Middle frontal gyrus (tissue), 1 donor: ENCODE data around the gene CAMKMT.

Experiments
- DNase-seq: peaks from one replicate; pipeline ENCODE4 v3.0.0-alpha.2; 2015; ENCODE audit warnings: low spot score; ENCODE audit errors: extremely low spot score

The CAMKMT gene

DNA sequence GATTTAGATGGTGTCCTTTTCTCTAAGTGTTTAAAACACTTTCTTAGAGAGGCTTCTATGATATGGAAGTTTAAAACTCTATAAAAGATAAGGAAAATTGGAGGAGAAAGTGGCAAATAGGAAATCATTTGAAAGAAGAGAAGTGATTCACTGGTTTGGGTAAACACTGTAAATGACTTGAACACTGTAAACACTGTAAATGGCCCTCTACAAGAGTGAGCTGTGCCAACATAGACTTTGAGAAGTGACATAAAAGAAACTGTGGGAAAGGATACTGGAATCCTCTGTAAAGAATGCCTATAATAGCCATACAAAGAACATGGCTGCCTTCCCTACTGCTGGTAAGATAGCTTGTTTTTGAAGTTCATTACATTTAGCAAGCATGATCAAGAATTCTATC is 368.8 kb downstream of the CAMKMT start:
- no peak for DNase-seq

DNA sequence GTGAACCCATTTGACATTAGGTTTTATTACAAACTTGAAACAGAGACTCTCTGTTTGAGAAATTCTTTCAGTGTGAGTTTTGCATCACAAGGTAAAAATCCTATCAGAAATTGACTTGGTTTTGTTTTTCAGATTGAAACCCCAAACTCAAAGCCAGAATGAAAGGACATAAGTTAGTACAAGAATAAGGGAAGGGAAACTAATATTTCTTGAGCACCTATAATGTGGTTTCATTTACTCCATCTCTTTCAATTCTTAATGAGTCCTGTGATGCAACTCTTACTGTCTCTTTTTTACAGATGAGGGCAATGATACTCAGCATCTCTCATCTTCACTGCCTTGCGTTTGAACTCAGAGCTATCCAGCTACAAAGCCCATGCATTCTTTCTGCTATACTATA is 369.8 kb downstream of the CAMKMT start:
- DNase-seq: no peak

DNA sequence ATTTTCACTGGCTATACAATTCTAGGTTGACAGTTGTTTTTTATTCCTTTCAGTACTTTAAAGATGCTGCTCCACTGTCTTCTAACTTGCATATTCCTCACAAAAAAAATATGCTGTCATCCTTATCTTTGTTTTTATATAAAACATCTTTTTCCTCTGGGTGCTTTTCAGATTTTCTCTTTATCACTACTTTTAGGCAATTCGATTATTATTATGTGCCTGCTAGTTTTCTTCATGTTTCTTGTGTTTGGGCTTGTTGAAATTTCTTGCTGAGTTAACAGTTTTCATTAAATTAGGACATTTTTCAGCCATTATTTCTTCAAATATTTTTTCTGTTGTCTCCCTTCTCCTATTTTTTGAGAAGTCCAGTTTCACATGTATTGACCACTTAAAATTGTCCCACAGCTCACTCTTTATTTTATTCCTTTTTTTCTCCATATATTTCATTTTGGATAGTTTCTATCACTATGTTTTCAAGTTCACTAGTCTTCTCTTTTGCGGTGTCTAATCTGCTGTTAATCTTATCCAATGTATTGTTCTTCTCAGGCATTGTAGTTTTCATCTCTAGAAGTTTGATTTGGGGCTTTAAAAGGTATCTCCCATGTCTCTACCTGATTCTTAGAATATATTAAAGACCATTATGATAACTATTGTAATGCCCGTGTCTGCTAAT is 374.7 kb downstream of the CAMKMT start:
- DNase-seq: no peak

DNA sequence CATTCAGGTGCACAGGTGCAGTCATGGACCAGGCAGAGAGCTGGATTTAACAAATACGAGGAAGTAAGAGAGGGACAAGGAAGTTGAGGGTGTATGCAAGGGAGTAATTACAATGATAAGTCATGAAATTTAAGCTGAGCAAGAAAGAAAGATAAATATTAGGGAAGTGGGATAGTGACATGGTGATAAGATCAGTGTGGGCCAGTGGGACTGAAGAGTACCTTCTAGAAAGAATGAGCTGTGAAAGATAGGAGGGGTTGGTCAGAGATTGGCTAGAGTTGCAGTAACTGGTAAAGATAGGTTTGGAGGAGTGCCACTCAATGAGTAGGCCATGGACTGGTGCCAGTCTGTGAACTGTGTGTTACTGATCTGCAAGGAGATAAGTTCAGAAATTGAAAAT is 378.9 kb downstream of the CAMKMT start:
- DNase-seq: no peak

DNA sequence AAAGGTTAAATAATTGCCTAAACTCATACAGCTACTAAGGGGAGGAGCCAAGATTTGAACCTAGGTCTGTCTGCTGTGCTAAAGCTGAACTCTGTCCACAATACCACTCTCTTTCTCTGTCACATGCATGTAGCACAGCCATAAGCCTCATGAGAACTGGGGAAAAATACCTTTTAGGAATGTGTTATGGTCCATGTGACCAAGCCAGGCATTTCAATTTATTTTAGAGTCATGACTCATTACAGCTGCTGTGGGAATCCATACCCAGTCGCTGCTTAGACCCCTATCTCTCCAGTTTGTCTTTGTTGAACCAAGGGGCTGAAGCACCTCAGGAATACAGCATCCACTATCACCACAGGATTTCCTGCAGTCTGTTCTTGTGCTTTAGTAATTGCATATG is 379.8 kb downstream of the CAMKMT start:
- DNase-seq: no peak

DNA sequence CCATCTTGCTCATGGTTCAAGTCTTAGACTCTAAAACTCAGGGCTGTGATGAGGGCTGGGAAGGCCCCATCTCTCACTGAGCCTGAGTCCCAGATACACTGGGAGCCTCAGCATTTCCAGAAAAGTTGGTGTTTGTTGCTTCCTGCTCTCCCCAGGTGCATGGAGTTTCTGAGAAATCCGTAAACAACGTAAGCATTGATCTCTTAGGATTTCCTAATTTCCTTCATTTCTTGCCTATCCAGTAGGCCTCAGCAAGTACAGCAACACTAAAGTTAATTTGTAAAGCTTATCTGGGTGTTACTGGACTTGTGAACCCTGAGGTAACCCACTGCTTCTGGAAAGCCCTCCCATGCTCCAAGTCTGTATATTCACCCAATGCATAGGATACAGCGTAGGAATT is 380.3 kb downstream of the CAMKMT start:
- DNase-seq: no peak

DNA sequence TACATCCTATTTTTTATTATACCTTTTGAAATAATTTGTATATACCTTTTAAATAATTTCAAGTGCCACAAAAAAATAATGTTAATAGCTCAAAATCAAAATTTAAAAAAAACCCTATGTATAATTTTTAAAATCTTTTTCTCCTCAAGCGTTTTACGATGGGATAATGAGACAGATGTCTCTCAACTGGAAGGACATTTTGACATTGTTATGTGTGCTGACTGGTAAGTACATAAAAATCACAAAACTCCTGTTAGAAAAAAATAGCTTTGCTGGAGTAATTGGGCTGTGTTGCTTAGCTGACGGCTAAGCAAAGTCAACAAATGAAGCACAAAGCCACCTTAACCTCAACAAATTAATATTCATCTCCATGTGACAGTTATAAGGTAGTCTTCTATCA is 381.7 kb downstream of the CAMKMT start:
- no peak for DNase-seq

DNA sequence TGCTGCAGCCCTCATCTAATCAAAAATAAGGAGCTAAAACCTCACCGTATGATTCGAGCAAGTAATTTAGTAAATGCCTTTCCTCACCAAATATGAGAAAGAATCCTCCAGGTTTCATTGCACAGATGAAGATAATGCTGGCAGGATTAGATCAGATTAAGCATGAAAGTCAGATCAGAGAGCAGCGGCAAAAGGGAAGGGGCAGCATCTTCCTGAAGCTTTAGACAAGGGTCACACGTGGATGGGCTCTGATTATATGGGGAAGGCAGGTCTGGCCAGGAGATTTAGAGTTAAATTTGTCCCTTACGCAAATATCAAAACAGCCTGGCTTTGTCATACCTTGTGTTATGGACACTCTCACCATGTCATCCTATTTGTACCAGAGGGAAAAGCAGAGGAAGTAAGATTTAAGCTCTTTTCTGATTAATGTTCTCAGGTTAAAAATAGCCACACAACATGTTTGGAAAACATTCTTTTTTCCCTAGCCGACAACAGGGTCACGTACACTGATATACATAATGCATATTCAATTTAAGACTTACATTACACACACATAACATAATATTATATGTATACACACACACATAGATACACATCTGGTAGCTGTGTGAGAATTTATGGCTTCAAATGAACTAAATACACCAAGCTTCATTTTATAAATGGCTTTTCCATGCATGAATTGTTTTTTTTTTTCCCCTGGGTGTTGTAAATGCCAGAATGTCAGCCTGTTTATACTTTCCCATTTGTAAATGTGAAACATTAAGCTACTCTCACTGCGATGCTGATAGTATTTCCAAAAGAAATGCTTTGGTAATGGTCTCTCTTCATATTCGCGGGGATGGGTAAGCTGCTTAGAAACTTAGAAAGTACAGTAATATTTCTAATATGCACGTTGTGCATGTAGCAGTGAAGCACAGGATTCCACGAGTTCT is 383.5 kb downstream of the CAMKMT start:
- no peak for DNase-seq

DNA sequence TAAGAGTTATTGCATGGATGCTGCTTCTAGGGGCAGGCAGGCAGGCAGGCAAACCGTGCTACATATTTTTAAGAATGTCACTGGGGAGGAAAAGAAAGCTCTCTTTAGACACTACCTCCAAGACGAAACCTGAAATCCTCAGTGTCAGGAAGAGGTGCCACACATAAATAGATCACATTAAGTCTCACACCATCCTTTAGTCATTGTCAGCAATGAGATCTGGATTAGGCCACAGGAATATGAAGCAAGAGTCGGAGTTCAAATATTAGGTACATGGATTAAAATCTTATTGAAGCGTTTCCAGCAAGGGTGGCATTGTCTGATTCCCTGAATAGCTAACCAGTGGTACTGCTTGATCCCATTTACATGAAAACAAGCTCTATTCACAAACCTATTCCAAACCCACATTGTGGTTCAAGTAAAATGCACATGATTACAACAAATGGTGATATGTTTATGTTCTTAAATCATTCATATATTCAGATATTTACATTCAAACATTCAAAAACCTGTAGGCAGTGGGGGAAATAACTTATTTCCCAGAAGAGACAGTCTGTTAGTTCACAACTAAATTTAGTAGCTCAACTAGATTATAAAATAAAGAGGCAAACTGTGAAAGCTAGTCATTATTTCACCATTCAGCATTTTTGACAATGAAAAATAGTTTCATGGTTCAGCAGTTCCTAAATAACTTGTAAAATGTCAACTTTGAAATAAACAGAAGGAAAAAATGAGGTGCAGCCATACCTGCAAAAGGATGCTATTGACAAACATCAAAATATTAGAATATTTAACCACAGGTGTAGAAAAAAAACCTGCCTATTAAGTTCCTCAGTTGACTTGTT is 384.4 kb downstream of the CAMKMT start:
- no peak for DNase-seq

DNA sequence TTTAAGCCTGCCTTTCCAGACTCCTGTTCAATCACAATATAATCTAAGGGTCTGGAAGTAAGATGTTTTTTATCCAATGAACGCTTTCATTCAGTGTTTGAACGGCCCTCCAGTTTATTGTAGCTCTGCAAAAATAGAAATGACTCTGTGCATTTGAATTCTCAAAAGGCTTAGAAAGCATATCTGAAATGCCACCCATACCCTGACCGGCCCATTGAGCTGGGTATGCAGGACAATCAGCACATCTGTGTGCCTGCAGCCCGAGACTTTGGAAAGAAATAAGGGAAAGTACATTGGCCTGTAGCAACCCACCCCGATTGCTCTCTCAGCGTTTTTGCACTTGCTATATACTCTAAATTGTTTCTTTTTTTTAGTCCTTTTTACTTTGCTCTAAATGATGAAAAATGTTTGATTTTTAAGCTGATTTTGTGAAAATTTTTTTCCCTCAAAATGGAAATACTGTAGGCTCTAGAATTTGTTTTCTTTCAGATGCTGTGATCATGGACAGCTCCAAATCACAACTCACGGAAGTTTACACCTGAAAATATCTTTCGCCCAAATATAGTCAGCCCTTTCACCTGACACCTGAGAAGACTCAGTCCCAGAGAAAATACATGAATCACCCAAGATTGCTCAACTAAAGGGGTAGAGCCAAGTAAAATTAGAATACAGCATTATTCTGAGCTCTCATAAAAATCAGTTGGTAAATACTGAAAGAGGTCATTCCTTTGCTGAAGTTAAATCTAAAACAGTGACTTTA is 385.3 kb downstream of the CAMKMT start:
- DNase-seq: no peak

DNA sequence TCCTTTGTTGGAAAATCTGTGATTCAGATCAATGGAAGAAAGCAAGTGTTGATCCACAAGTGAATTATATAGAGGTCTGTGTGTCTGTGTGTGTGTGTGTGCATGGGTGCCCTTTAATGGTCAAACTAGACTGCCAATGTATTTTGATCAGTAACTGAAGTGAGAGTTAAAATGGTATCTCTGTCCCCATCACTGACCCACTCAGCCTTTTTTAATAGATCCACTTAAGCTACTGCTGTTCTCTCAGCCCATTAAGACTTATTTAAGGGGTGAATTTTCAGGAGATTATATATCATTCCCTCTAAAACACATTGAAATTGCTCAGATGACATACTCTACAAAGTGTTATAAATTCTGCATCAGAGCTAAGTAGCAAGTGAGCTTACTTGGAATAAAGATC is 386.0 kb downstream of the CAMKMT start:
- DNase-seq: no peak

DNA sequence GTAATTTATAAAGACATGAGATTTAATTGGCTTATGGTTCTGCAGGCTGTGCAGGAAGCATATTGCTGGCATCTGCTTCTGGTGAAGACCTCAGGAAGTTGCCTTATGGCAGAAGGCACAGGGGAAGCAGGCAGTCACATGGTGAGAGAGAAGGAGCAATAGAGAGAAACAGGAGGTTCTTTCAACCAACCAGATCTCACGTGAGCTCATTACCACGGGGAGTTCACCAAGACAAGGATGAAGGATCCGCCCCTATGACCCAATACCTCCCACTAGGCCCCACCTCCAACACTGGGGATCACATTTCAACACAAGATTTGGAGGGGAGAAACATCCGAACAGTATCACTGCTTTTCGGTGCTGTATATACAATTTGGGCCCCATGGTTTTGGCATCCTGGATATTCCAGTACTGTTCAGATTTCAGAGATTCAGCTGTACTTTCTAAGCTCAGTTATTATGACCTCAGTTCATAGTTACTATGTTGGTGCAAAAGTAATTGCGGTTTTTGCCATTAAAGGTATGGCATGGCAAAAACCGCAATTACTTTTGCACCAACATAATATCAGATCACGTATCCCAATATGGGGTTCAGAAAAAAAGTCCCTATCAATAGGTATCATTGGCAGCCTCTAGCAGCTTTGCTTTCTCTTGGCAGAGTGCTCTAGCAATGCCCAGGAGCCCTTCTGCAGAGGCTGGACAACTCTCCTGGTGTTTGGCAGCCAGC is 390.2 kb downstream of the CAMKMT start:
- no peak for DNase-seq

DNA sequence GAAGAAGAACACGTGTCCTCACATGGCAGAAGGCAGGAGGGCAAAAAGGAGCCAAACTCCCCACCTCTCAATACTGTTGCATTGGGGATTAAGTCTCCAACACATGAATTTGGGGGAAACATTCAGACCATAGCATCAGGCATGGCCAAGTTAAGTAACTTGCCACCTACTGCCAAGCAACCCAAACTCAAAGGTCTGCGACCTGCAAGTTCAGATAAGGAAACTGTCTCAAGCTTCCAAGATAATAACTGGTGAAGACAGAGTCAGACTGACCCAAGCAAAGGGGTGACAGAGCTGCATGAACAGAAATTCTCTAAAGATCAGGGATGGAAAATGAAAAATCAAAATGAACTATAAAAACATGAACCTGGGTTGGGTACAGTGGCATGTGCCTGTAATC is 391.0 kb downstream of the CAMKMT start:
- DNase-seq: no peak

DNA sequence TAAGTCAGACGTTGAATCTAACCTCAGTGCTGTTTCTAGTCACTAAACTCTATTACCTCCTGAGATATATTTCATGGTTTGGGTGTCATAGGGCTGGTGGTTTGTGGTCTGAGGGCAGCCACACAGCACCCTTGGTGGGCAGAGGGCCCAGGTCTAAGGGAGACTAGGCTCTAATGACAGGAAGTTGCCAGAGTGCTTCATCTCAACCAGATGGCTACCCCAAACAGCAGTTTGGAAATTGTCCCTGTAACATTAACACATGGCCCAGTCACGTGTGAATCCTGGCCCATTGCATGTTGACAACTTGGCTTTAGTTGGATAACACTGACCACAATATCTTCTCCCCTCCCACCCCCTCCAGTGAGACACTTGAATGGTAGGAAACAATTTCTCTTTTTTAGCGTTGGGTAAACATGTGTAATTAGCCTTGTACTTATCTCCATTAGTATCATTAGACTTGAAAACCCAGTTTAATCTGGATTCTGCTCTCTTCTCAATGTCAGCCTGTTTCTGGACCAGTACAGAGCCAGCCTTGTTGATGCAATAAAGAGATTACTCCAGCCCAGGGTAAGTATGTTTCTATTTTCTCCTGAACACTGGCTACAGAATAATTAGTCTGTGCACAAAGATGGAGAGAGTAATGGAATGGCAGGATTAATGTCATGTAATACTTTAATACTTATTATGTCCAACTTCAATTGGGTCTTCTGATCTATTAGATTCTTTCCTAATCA is 392.0 kb downstream of the CAMKMT start:
- no peak for DNase-seq

DNA sequence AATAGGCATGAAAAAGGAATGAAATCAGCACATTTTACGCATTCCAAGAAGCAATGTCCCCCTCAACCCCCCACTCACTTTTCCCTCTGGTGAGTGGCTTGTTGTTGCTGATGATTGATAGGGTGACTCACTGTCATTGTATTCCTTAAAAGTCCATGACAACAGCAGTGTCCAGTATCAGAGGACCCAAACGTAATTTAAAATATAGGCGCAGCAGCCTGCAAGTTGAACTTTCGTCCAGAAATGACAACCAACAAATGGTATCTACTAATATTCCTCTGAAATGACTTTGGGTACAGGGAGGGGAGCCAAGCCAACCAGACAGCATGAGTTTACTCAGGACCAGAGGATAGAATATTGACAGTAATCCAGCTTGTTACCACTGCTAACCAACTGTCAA is 396.8 kb downstream of the CAMKMT start:
- no peak for DNase-seq

DNA sequence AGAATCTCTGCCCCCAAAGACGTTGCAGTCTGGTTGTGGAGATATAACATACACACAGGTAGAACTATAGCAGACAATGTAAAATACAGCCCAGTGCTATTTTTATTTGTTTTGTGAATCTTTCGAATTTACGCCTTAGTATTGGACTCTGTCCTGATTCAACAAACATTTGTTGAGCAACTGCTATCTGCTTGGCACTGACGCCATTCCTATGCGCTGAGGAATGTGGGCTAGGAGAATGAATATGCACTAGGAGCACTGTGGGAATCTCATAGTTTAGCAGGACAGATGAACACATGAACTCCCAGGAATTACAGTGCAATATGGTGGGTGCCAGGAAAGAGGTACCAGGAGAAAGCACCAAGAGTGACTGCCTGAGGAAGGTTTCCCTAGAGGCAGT is 398.1 kb downstream of the CAMKMT start:
- no peak for DNase-seq

DNA sequence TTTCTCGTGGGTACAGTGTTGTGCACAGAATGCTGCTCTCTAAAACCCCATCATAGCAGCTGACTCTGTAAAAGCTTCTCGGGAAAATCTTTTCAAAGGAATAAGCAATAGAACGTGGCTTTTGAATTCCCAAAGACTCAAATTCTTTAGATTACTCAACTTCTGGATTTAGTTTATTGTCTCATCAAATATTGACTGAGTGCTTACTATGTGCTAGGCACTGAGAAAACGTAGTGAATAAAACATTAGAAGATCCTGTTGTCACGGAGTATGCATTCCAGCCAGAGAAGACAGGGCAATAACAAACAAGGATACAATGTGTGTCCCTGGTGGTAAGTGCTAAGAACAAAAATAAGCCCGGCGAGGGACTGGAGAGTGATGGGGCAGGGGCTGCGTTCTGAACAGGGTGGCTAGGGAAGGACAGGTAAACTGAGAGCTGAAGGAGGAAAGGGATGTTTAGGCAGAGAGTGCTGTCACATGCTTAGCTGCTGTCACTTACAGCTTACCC is 401.6 kb downstream of the CAMKMT start:
- no peak for DNase-seq

DNA sequence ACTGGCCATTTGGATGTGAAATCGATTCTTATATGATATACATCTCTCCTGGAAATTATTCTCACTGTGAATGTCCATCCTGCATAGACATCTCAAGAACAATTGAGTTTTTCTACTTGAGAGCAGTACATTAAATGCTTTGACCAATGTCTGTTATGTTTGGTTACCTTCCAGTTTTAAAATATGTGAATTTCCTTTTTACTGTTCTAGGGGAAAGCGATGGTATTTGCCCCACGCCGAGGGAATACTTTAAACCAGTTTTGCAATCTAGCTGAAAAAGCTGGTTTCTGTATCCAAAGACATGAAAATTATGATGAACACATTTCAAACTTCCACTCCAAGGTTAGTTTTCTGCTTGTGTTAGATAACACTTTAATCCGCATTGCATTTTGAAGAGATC is 404.5 kb downstream of the CAMKMT start:
- DNase-seq: no peak

DNA sequence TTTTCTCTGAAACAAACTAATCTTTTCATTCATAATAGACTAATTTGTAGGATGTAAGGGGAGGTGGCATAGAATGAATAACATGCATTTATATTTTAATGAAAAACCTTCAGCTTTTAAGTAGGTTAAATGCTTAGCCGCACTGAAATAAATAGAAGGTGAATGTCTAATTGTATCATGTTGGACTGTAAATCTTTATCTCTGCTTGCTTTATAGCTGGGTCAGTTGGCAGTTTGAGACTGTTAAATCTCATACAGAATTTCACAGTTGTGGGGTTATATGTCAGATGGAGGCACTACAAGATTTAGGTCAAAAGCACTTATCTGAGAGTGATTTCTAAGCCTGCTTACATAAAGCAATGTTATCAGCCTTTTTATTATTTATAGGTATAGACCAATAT is 405.0 kb downstream of the CAMKMT start:
- DNase-seq: no peak

DNA sequence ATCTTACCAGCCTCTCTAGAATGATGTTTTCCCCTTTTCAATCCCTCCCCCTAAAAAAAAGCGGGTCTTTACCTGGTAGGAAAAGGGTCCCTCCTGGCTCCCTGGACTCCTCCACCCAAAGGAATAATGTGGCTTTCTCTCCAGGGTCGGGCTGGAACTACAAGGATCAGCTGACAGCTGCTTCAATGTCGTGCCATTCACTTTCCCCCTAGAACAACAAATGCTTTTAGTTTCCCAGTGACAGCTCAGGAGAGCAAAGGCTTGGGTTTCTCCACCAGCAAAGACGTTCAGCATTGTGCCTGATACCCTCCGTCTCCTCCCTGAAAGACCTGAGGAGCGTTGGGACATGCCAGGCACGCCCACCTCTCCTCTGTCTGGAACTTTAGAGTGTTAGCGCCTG is 405.9 kb downstream of the CAMKMT start:
- no peak for DNase-seq
